HG02938 (cell line): ENCODE measurements around the gene MCTP2.
"Not testable (repeated sequence)": the region's sequence is repeated elsewhere in the genome, so short reads cannot be mapped to it uniquely, and the experiment has no call there.

Experiments
- ATAC-seq: cut with Tn5 transposase; IDR thresholded peaks from one replicate; pipeline ENCODE4 v1.9.1; 2021; ENCODE audit warnings: mild to moderate bottlenecking, moderate library complexity; ENCODE audit not compliant: unreplicated experiment

The MCTP2 gene

GRCh38 chr15:94443186-94443585 is 211.8 kb downstream of the MCTP2 start:
- ATAC-seq: no peak

DNA sequence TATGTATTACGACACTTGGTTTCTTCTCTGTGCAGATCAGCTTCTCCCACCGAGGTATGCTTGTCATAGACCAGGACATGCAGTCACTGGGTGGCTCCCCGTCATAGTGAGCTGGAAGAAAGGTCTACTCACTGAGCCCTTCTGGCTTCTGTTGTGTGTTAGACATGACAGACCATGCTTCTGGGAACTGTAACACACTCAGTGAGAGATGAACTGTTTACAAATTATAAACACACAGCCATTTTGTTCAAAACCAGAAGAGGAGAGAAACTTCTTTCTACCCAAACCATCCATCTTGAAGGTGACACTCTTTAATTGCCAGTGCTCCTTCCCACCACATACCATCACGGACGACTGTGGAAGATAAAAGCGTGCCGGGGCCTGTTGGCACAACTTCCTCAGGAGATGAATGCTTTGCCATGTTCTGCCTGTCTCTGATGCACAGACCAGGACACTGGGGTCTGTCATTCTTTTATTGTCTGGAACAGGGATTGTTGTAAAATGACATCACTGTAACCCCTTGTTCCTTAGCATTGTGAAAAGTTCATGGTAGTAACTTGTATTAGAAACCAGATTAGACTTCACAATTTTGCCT is 214.3 kb downstream of the MCTP2 start:
- no peak for ATAC-seq

DNA sequence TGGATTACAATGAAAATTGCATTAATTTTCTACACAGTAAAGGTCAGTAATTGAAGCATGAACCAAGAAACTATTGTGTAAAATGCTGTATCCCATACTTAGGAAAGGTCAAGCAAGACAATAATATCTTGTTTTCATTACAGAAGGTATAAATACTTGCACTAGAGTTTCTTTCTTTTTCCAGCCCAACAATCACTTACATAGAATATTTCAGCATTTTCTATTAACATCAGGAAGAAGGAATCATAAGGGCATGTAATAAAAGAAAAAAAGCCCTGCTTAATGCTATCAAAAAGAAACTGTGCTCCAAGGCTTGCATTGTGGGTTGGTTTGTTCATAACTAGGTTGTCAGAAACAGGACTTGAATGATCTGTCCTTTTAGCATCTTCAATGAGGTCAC is 215.1 kb downstream of the MCTP2 start:
- no peak for ATAC-seq

GRCh38 chr15:94451466-94451865 is 220.1 kb downstream of the MCTP2 start:
- ATAC-seq: no peak

DNA sequence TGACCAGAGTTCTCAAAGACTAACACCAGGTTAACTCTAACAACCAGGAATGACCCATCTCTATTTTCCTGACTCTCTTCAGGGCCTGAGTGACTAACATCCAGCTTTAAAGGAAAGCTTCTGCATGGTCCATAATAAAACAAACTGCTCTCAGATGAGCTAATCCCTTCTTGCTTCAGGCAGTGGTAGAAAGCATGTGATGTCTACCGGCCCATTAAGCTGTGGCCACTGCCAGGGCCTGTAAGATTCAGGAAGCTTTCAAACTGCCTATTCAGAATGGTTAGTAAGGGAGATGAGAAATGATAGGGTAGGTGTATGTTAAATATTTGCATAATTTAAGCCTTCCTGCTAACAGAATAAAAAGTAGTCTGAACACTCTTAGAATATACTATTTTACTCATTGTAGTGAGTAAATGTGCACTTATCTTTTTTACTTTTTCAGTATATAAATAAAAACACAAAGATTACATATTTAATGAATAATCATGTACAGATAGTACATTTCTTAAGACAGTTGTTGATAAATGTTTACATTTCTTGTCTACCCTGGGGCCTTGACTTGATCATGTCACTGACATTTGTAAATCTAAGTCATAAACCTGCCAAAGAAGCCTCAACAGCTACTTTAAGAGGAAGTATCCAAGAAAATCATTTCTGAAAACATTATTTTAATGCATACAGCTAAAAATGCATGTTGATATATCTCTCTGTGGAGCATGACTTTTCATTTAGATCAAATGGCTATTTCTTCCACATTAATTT is 222.0 kb downstream of the MCTP2 start:
- ATAC-seq: no peak

DNA sequence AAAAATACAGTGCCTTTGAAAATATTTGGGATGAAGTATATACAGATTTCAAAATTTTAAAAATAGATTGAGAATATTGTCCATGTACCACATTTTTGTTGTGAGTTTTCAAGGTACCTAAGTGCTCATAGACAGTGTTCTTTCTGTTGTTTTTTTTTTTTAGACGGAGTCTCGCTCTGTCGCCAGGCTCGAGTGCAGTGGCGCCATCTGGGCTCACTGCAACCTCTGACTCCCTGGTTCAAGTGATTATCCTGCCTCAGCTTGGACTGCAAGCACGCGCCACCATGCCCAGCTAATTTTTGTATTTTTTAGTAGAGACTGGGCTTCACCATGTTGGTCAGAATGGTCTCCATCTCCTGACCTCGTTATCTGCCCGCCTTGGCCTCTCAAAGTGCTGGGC is 223.9 kb downstream of the MCTP2 start:
- ATAC-seq: no peak

- no peak for ATAC-seq
Measured at GRCh38 chr15:94456226-94456625, 224.9 kb downstream of the MCTP2 start.

GRCh38 chr15:94457661-94458060 is 226.3 kb downstream of the MCTP2 start:
- no peak for ATAC-seq

DNA sequence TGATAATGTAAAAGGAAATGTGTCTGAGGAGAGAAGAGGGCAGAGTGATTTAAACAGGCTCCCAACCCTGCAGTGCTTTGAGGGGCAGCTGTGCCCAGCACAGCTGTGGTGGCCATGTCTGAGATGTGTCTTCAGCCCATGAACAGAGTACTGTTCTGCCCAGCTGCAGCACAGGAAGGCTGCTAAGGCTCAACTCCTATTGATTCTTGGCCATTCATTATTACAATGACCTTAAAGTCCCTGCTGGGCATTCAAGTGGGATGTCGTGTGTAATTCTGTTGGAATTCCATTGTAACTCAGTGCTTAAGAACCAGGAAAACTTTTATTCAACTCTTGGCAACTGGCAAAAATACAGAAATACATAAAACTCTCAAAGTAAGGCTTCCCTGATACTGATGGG is 229.3 kb downstream of the MCTP2 start:
- no peak for ATAC-seq

- ATAC-seq: no peak
Measured at GRCh38 chr15:94467034-94467433, 235.7 kb downstream of the MCTP2 start.

DNA sequence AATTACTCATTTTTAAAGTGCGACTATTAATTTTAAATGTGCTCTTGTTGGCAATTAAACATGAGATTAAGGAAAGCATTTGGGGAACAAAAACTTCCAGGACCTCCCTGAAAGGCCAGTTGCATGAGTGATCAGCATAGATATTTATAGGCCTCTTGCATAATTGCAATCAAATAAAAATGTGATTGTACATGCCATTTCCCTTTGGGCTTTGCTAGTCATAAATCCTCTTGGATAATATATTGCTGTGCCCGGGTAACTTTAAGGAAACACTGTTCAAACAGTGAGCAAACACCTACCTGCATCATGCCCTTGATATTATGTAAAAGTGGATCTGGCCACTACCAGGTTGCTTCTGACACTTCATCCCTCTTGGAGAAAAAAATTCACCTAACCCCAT is 239.1 kb downstream of the MCTP2 start:
- no peak for ATAC-seq

DNA sequence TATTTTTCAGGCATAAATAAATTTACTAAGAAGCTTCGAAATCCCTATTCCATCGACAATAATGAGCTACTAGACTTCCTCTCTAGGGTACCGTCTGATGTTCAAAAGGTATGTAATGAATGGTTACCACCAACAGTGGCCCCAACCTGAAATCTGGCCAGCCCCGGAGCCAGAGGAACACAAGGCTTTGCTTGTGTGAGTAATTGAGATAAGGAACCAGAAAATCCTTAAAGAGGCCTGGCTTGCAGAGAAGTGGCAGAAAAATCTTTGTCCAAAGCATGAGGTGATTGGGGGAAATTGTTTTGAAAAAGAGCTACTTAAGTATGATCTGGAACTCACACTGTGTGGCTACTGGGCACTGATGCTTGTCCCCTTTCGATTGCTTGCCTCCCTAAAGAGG is 245.3 kb downstream of the MCTP2 start:
- ATAC-seq: no peak

DNA sequence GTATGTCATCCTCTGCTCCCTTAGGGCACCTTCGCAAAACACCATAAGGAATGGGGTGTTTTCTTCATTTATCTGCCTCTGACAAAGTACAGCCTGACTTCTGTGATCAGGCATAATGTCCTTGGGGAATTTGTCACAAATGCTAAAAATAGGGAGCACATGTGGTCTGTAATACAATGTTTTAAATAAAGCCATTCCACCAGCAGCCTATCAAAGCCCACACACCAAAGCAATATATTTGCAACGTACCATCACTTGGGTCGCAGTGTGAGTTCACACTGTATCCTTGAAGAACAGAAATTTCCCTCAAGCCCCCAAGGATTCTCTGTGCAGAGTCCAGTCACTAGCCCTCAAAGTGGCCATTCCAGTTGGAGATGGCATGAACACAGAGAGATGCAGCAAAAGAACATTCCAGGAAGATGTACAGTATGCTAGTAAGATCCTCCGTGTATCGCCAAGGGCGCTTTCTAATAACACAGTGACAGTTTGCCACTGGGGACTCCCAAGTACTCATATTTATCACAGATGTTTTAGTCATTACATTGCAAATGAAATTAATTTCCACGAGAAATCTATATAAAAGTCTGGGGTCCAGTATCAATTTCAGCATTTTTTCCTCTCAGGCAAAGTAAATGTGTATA is 246.7 kb downstream of the MCTP2 start:
- ATAC-seq: no peak

GRCh38 chr15:94478763-94479162 is 247.4 kb downstream of the MCTP2 start:
- no peak for ATAC-seq

GRCh38 chr15:94480289-94480834 is 249.0 kb downstream of the MCTP2 start:
- ATAC-seq: no peak

- no peak for ATAC-seq
Measured at GRCh38 chr15:94485148-94485719, 253.9 kb downstream of the MCTP2 start.

GRCh38 chr15:94487635-94488034 is 256.3 kb downstream of the MCTP2 start:
- ATAC-seq: no peak

DNA sequence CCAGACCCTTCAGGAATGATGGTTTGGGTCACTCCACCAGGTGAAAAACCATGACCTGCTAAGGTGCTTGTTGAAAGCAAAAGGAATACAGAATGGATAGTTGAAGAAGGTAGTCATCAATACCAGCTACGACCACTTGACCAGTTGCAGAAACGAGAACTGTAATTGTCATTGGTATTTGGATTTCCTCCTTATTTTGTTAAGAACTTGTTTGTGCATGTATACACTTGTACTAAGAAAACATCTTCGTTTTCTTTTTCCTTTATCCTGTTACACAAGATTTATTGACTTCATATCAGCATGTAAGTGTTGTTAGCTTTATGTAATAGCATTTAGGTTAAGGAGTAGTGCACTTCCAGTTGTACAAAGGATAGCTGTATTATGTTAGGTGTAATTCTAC is 261.8 kb downstream of the MCTP2 start:
- no peak for ATAC-seq

DNA sequence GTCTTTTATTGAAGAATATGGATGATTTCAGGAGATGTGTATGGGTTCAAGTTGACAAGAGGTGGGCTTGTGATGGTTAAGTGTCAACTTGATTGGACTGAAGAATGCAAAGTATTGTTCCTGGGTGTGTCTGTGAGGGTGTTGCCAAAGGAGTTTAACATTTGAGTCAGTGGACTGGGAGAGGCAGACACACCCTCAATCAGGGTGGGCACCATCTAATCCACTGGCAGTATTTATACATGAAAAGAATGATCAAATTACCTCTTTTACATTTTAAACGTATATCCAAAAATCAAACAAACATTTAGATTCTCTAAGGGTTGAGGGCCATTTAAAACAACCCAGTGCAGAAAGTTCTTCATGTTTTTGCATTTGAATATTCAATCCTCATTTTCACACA is 262.2 kb downstream of the MCTP2 start:
- ATAC-seq: not testable (repeated sequence)

DNA sequence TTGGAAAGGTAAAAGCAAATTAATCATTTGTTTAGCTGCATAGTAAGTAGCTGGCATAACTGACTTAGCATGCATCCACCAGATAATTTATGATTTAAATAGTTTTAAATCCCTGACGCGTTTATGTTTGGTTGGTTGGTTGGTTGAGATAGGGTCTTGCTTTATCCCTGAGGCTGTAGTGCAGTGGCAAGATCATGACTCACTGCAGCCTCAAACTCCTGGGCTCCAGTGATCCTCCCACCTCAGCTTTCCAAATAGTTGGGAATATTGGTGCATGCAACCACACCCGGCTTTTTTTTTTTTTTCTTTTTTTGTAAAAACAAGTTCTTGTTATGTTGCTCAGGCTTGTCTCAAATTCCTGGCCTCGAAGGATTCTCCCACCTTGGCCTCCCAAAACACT is 263.4 kb downstream of the MCTP2 start:
- no peak for ATAC-seq

- ATAC-seq: no peak
Measured at GRCh38 chr15:94503293-94503692, 271.9 kb downstream of the MCTP2 start.

GRCh38 chr15:94509259-94509658 is 277.9 kb downstream of the MCTP2 start:
- ATAC-seq: no peak
